HEK293 (cell line): ENCODE data around the gene SFT2D3.
A peak's percentile ranks its signal among the peaks of the same experiment; 100 is the strongest.

Experiments used
- CTCF ChIA-PET: fragments of 350-600 bp; formaldehyde crosslinking; extraction: SDS; loops from one replicate; lab custom pipeline; 2021; ENCODE audit warnings: antibody characterized with exemption; lab: Yijun Ruan, JAX
- POLR2A ChIA-PET: fragments of 300-600 bp; formaldehyde crosslinking; extraction: SDS; loops from one replicate; lab custom pipeline; 2020; ENCODE audit warnings: antibody characterized with exemption, inconsistent platforms; lab: Yijun Ruan, JAX
- H3K27ac ChIP-seq: fragments of 200-500 bp; sonication (Bioruptor generic); 2 replicates; pipeline ENCODE4 v1.5.1; 2014; ENCODE audit warnings: low read depth, low read length, control low read depth, inconsistent platforms; ENCODE audit errors: extremely low read depth
- H3K36me3 ChIP-seq, 2 experiments: fragments of 200-500 bp in 1 of 2; sonication (Bioruptor generic) in 1 of 2; 1 replicate in 1 of 2; 2 replicates in 1 of 2; pipeline ENCODE4 v1.5.1; 2014 to 2017; ENCODE audit warnings: inconsistent platforms in 2 of 2, low read length in 2 of 2; ENCODE audit not compliant: control insufficient read depth in 2 of 2, insufficient read depth in 1 of 2
- H3K4me1 ChIP-seq: fragments of 200-500 bp; sonication (Bioruptor generic); 2 replicates; pipeline ENCODE4 v1.5.1; 2014; ENCODE audit warnings: mild to moderate bottlenecking, low read length, inconsistent platforms; ENCODE audit not compliant: control insufficient read depth, insufficient read depth
- H3K4me3 ChIP-seq: 2 replicates; pipeline ENCODE4 v1.5.1; 2011; ENCODE audit warnings: low read depth, mild to moderate bottlenecking, control low read depth, low read length, moderate library complexity
- H3K9me3 ChIP-seq: fragments of 200-500 bp; sonication (Bioruptor generic); 2 replicates; pipeline ENCODE4 v1.5.1; 2014; ENCODE audit warnings: low read depth, low read length, inconsistent platforms; ENCODE audit not compliant: control insufficient read depth, insufficient read depth
- EGR2 ChIP-seq: fragments of 450-650 bp; formaldehyde crosslinking; IDR thresholded peaks from 2 replicates; pipeline ENCODE4 v1.5.1; 2016; ENCODE audit warnings: low read depth, missing biosample characterization, missing genetic modification characterization
- PRDM1 ChIP-seq: fragments of 450-650 bp; formaldehyde crosslinking; IDR thresholded peaks from 2 replicates; pipeline ENCODE4; 2016; ENCODE audit warnings: missing biosample characterization, missing genetic modification characterization
- SP3 ChIP-seq: fragments of 450-650 bp; formaldehyde crosslinking; IDR thresholded peaks from 2 replicates; pipeline ENCODE4 v1.5.1; 2016; ENCODE audit warnings: missing biosample characterization, missing genetic modification characterization
- ZBTB8A ChIP-seq: fragments of 450-650 bp; formaldehyde crosslinking; IDR thresholded peaks from 2 replicates; pipeline ENCODE4 v1.5.1; 2016; ENCODE audit warnings: missing biosample characterization, missing genetic modification characterization
- ZFHX2 ChIP-seq: fragments of 450-650 bp; formaldehyde crosslinking; conservative IDR thresholded peaks from 2 replicates; pipeline ENCODE4 v1.5.1; 2016; ENCODE audit warnings: missing biosample characterization, missing genetic modification characterization
- ZFP41 ChIP-seq: fragments of 450-650 bp; formaldehyde crosslinking; IDR thresholded peaks from 2 replicates; pipeline ENCODE4 v1.5.1; 2016; ENCODE audit warnings: missing biosample characterization, missing genetic modification characterization, borderline replicate concordance
- ZNF138 ChIP-seq: fragments of 450-650 bp; formaldehyde crosslinking; IDR thresholded peaks from 2 replicates; pipeline ENCODE4 v1.5.1; 2016; ENCODE audit warnings: missing biosample characterization, missing genetic modification characterization, borderline replicate concordance
- ZNF140 ChIP-seq: fragments of 450-650 bp; formaldehyde crosslinking; IDR thresholded peaks from 2 replicates; pipeline ENCODE4 v1.5.1; 2016; ENCODE audit warnings: missing biosample characterization, missing genetic modification characterization
- ZNF16 ChIP-seq: fragments of 450-650 bp; formaldehyde crosslinking; IDR thresholded peaks from 2 replicates; pipeline ENCODE4 v1.5.1; 2016; ENCODE audit warnings: low read depth, missing biosample characterization, missing genetic modification characterization
- ZNF211 ChIP-seq: fragments of 450-650 bp; formaldehyde crosslinking; IDR thresholded peaks from 2 replicates; pipeline ENCODE4 v1.5.1; 2016; ENCODE audit warnings: low read depth, missing biosample characterization, missing genetic modification characterization
- ZNF292 ChIP-seq: fragments of 450-650 bp; formaldehyde crosslinking; IDR thresholded peaks from 2 replicates; pipeline ENCODE4 v1.5.1; 2016; ENCODE audit warnings: low read depth, missing biosample characterization, missing genetic modification characterization, borderline replicate concordance
- ZNF394 ChIP-seq: fragments of 450-650 bp; formaldehyde crosslinking; IDR thresholded peaks from 2 replicates; pipeline ENCODE4 v1.5.1; 2016; ENCODE audit warnings: missing biosample characterization, missing genetic modification characterization, mild to moderate bottlenecking, moderate library complexity, borderline replicate concordance
- ZNF426 ChIP-seq: fragments of 450-650 bp; formaldehyde crosslinking; IDR thresholded peaks from 2 replicates; pipeline ENCODE4 v1.5.1; 2017; ENCODE audit warnings: missing biosample characterization, missing genetic modification characterization, mild to moderate bottlenecking, inconsistent platforms, moderate library complexity
- ZNF610 ChIP-seq: fragments of 450-650 bp; formaldehyde crosslinking; IDR thresholded peaks from 2 replicates; pipeline ENCODE4 v1.5.1; 2016; ENCODE audit warnings: missing biosample characterization, missing genetic modification characterization, borderline replicate concordance
- ZNF677 ChIP-seq: fragments of 450-650 bp; IDR thresholded peaks from 2 replicates; pipeline ENCODE4 v1.5.0; 2018; ENCODE audit warnings: missing biosample characterization, mild to moderate bottlenecking, missing genetic modification characterization, moderate library complexity
- ZNF777 ChIP-seq: fragments of 450-650 bp; formaldehyde crosslinking; IDR thresholded peaks from 2 replicates; pipeline ENCODE4 v1.5.1; 2017; ENCODE audit warnings: missing biosample characterization, missing genetic modification characterization, borderline replicate concordance
- TF ChIP-seq, protein P1 (sequence below): fragments of 450-650 bp; formaldehyde crosslinking; IDR thresholded peaks from 2 replicates; pipeline ENCODE4 v1.5.1; 2017; ENCODE audit warnings: missing biosample characterization, missing genetic modification characterization
- TF ChIP-seq, protein P2 (sequence below): IDR thresholded peaks from 2 replicates; pipeline ENCODE4 v1.6.1; 2011; ENCODE audit warnings: mild to moderate bottlenecking, low read depth, low read length, borderline replicate concordance

SFT2D3 gene

DNA sequence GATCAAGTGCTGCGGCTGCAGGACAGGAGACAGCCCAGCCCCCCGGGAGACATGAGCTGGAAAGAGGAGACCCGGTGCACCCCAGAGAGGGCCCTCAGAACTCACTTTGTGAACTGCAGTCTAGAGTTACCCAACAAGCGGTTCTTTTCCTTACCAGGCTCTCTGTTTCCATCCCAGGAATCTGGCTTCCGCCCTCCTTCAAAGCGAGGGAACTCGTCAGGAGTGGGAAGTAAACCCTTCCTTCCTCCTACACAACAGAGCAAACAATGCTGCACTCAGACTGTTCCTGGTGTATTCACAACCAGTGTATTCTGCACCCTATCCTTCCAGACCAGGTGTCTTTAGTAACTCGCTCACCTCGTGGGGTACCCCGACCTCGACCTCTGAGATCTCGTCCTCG, 8.0 kb downstream of the SFT2D3 start:
- TF ChIP-seq ZNF138 (tag by site-specific recombination) (no peak), ZFHX2 (peak; percentile 37), EGR2 (tag by site-specific recombination) (peak; percentile 42; the same call in 1 of the 2 replicates)

DNA sequence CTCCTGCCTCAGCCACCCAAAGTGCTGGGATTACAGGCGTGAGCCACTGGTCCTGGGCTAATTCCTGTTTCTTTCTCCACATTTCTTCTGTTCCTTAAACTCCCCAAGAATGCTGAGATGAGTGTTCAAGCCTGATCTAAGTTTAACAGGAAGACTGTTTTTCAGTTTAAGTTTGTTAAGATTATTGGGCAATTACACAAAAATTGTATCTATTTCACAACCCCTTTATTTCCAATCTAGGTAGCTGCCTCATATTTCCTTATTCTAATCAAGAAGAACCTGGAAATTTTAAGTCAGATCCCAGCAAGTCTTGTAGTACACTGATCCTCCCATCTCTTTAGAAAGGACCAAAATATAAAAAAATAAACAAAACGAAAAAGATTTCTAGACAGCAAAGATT, 11.7 kb downstream of the SFT2D3 start:
- TF ChIP-seq ZNF610 (no peak), ZNF292 (tag by site-specific recombination) (no peak), ZNF211 (tag by site-specific recombination) (no peak), ZNF677 (no peak), ZNF16 (no peak)
- TF ChIP-seq, all 188 proteins: peak for 0
- ChIA-PET POLR2A (no interaction called here), CTCF (no interaction called here)
- H3K36me3 ChIP-seq, result peaks cover 10 to 84% of the 10 kb centered on the region in 2 experiments
- no peaks in the 10 kb centered on the region for H3K9me3 ChIP-seq
- H3K27ac ChIP-seq, result no peak overlapping the region
- no peak overlapping the region for H3K4me3 ChIP-seq
- no peaks in the 10 kb centered on the region for H3K4me1 ChIP-seq

More for the DNA sequence above, 8.0 kb downstream of the SFT2D3 start:
- ChIA-PET POLR2A (no interaction called here), CTCF (no interaction called here)
- H3K4me1 ChIP-seq, result no peaks in the 10 kb centered on the region
- H3K9me3 ChIP-seq, result no peaks in the 10 kb centered on the region
- no peak overlapping the region for H3K4me3 ChIP-seq
- peaks cover 11 to 85% of the 10 kb centered on the region in 2 experiments for H3K36me3 ChIP-seq
- H3K27ac ChIP-seq, result no peak overlapping the region

DNA sequence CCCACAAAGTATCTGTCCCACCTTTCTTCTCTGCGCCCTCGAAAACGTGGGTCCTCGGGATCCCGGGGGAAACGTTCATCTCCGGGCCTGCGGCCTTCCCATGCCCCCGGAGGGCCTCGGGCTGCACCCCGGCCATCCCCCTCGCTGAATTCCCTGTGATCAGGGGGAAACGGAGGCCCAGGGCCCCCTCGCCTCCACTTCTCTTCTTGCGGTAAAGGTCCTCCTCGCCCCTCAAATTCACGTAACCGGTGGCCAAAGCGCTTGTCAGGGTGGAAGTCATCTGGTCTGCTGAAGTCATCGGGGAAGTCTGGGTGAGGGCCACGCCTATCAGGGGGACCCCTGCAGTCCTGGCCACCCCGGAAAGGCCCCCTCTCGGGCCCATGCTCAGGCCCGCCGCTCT, 12.3 kb downstream of the SFT2D3 start:
- ChIA-PET POLR2A (no interaction called here), CTCF (no interaction called here)
- peaks cover 10 to 84% of the 10 kb centered on the region in 2 experiments for H3K36me3 ChIP-seq
- TF ChIP-seq, protein P1, sequence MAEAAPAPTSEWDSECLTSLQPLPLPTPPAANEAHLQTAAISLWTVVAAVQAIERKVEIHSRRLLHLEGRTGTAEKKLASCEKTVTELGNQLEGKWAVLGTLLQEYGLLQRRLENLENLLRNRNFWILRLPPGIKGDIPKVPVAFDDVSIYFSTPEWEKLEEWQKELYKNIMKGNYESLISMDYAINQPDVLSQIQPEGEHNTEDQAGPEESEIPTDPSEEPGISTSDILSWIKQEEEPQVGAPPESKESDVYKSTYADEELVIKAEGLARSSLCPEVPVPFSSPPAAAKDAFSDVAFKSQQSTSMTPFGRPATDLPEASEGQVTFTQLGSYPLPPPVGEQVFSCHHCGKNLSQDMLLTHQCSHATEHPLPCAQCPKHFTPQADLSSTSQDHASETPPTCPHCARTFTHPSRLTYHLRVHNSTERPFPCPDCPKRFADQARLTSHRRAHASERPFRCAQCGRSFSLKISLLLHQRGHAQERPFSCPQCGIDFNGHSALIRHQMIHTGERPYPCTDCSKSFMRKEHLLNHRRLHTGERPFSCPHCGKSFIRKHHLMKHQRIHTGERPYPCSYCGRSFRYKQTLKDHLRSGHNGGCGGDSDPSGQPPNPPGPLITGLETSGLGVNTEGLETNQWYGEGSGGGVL (tag by site-specific recombination), result no peak
- no peak for TF ChIP-seq SP3 (tag by site-specific recombination)
- no peak for TF ChIP-seq ZNF292 (tag by site-specific recombination)
- TF ChIP-seq ZNF777, result no peak
- TF ChIP-seq, protein P2, sequence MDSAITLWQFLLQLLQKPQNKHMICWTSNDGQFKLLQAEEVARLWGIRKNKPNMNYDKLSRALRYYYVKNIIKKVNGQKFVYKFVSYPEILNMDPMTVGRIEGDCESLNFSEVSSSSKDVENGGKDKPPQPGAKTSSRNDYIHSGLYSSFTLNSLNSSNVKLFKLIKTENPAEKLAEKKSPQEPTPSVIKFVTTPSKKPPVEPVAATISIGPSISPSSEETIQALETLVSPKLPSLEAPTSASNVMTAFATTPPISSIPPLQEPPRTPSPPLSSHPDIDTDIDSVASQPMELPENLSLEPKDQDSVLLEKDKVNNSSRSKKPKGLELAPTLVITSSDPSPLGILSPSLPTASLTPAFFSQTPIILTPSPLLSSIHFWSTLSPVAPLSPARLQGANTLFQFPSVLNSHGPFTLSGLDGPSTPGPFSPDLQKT, result no peak
- no peak for TF ChIP-seq ZFP41 (tag by site-specific recombination)
- H3K4me3 ChIP-seq, result no peak overlapping the region
- H3K27ac ChIP-seq, result no peak overlapping the region
- no peaks in the 10 kb centered on the region for H3K9me3 ChIP-seq
- H3K4me1 ChIP-seq, result no peaks in the 10 kb centered on the region

DNA sequence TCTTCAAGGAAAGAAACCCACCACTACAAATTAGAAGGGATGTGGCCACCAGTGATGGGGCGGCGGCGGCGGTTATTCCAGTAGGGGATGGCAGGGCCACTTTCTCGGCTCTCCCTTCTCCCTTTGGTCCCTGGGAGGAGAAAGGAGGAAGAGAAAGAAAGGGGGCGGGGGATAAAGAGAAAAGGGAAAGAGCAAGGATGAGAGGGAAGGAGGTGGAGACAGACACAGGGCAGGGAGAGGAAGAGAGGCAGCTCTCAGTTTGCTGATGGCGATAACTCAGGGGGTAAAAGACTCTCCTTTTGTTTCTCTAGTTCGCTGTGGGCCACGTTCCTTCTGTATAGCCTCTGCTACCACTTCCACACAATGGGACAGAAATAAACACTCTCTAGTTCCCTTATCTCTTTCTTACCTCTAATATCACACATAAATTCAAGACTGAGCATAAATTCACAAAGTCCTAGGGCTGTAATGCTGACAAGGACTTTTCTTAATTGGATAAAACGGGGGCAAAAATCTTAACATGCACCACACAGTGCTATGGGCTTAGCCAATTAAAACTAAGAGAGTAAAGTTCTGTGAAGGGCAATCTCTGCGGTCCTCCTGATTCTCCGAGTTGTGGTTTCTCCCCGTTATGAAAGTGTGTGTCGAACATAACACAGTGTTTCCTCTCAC, 14.6 kb downstream of the SFT2D3 start:
- Histone ChIP-seq H3K4me3 (no peak overlapping the region), H3K4me1 (no peaks in the 10 kb centered on the region), H3K36me3 (peaks cover 17 to 85% of the 10 kb centered on the region in 2 experiments), H3K27ac (no peak overlapping the region)
- TF ChIP-seq ZBTB8A, result no peak
- no peak for TF ChIP-seq ZNF426 (tag by site-specific recombination)
- no peak for TF ChIP-seq ZNF394 (tag by site-specific recombination)
- TF ChIP-seq ZNF140 (tag by site-specific recombination), result no peak
- TF ChIP-seq PRDM1 (tag by site-specific recombination), result peak; percentile 33; the same call in 1 of the 2 replicates
- TF ChIP-seq, all 188 proteins: peak for 1
- POLR2A ChIA-PET, result no interaction called here
- CTCF ChIA-PET, result no interaction called here
- no peaks in the 10 kb centered on the region for H3K9me3 ChIP-seq
